Loucy (cell line): Measurements from ENCODE around the gene SPTLC3.

Source experiments
- H2AFZ ChIP-seq: fragments of 200-600 bp; sonication (generic); 2 replicates; pipeline ENCODE4 v1.6.0; 2016; ENCODE audit warnings: antibody characterized with exemption, mild to moderate bottlenecking, low read length, moderate library complexity
- H3F3A ChIP-seq: fragments of 200-600 bp; 2 replicates; pipeline ENCODE4 v1.6.0; 2016; ENCODE audit warnings: antibody characterized with exemption, low read depth, mild to moderate bottlenecking
- H3K27me3 ChIP-seq: fragments of 200-600 bp; sonication (generic); 2 replicates; pipeline ENCODE4 v1.6.1; 2014; ENCODE audit warnings: low read length, mild to moderate bottlenecking; ENCODE audit not compliant: insufficient read depth, poor library complexity, severe bottlenecking
- H3K36me3 ChIP-seq: fragments of 200-600 bp; sonication (generic); 2 replicates; pipeline ENCODE4 v1.6.1; 2016; ENCODE audit warnings: low read length; ENCODE audit not compliant: insufficient read depth
- H3K4me1 ChIP-seq: fragments of 200-600 bp; sonication (generic); 2 replicates; pipeline ENCODE4 v1.5.1; 2014; ENCODE audit warnings: low read length, mild to moderate bottlenecking; ENCODE audit not compliant: insufficient read depth, poor library complexity, severe bottlenecking
- H3K4me2 ChIP-seq: fragments of 200-600 bp; sonication (generic); 2 replicates; pipeline ENCODE4 v1.6.0; 2014; ENCODE audit warnings: antibody characterized with exemption, low read length, low read depth, mild to moderate bottlenecking; ENCODE audit not compliant: poor library complexity, severe bottlenecking
- H3K4me3 ChIP-seq: fragments of 200-600 bp; sonication (generic); 2 replicates; pipeline ENCODE4 v1.5.1; 2014; ENCODE audit warnings: low read length, mild to moderate bottlenecking, mixed read lengths; ENCODE audit not compliant: poor library complexity, severe bottlenecking
- H3K79me2 ChIP-seq: fragments of 200-600 bp; sonication (generic); 2 replicates; pipeline ENCODE4 v1.6.1; 2014; ENCODE audit warnings: low read length; ENCODE audit not compliant: insufficient read depth
- H3K9ac ChIP-seq: fragments of 200-600 bp; sonication (generic); 2 replicates; pipeline ENCODE4 v1.6.0; 2014; ENCODE audit warnings: mild to moderate bottlenecking, low read depth, low read length, moderate library complexity; ENCODE audit not compliant: poor library complexity, severe bottlenecking
- H3K9me2 ChIP-seq: fragments of 200-600 bp; sonication (generic); replicated peaks from 2 replicates; pipeline ENCODE4 v1.6.1; 2016; ENCODE audit warnings: low read depth, low read length, mixed read lengths
- H3K9me3 ChIP-seq: fragments of 200-600 bp; sonication (generic); 2 replicates; pipeline ENCODE4 v1.6.1; 2014; ENCODE audit warnings: mild to moderate bottlenecking, antibody characterized with exemption, low read length, low read depth; ENCODE audit not compliant: insufficient read depth
- H4K20me1 ChIP-seq: fragments of 200-600 bp; sonication (generic); 2 replicates; pipeline ENCODE4 v1.6.0; 2014; ENCODE audit warnings: antibody characterized with exemption, low read length, mild to moderate bottlenecking; ENCODE audit not compliant: insufficient read depth, poor library complexity, severe bottlenecking
- EZH2phosphoT487 ChIP-seq: fragments of 200-600 bp; IDR thresholded peaks from 2 replicates; pipeline ENCODE4 v1.6.1; 2018; ENCODE audit warnings: antibody characterized with exemption, mild to moderate bottlenecking, moderate library complexity, borderline replicate concordance
- TF ChIP-seq, protein P1 (sequence below): fragments of 200-600 bp; sonication (generic); conservative IDR thresholded peaks from 2 replicates; pipeline ENCODE4 v1.5.1; 2014; ENCODE audit warnings: mild to moderate bottlenecking, antibody characterized with exemption, low read length

Gene SPTLC3

DNA sequence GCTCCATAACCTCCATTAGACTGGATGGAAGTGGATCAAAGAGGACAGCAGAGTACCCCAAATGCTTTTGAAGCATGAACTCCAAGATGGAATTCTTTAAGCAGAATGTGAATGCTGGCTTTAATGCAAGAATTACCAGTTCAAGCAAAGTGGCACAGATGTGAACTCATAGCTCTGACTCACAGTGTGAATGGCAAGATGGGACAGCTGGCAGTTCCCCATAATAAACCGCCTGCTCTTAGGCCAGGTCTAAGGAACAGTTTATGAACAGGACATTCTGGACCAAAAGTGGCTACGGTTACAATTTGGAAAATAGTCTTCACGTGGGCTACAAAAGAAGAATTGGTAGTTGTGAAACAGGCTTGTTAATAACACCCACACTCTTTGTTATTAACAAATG lies 76.5 kb downstream of the SPTLC3 start:
- no peak overlapping the region for H2AFZ ChIP-seq
- no peaks in the 10 kb centered on the region for H3F3A ChIP-seq
- no peak overlapping the region for H3K4me3 ChIP-seq
- H3K9ac ChIP-seq = no peak overlapping the region
- H4K20me1 ChIP-seq = no peaks in the 10 kb centered on the region
- H3K9me3 ChIP-seq = no peaks in the 10 kb centered on the region
- no peaks in the 10 kb centered on the region for H3K79me2 ChIP-seq
- H3K4me2 ChIP-seq = no peak overlapping the region
- TF ChIP-seq, protein P1, sequence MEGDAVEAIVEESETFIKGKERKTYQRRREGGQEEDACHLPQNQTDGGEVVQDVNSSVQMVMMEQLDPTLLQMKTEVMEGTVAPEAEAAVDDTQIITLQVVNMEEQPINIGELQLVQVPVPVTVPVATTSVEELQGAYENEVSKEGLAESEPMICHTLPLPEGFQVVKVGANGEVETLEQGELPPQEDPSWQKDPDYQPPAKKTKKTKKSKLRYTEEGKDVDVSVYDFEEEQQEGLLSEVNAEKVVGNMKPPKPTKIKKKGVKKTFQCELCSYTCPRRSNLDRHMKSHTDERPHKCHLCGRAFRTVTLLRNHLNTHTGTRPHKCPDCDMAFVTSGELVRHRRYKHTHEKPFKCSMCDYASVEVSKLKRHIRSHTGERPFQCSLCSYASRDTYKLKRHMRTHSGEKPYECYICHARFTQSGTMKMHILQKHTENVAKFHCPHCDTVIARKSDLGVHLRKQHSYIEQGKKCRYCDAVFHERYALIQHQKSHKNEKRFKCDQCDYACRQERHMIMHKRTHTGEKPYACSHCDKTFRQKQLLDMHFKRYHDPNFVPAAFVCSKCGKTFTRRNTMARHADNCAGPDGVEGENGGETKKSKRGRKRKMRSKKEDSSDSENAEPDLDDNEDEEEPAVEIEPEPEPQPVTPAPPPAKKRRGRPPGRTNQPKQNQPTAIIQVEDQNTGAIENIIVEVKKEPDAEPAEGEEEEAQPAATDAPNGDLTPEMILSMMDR = no peak
- TF ChIP-seq EZH2phosphoT487 = no peak
- H3K9me2 ChIP-seq = no peaks in the 10 kb centered on the region
- no peaks in the 10 kb centered on the region for H3K27me3 ChIP-seq
- no peaks in the 10 kb centered on the region for H3K4me1 ChIP-seq
- no peaks in the 10 kb centered on the region for H3K36me3 ChIP-seq

DNA sequence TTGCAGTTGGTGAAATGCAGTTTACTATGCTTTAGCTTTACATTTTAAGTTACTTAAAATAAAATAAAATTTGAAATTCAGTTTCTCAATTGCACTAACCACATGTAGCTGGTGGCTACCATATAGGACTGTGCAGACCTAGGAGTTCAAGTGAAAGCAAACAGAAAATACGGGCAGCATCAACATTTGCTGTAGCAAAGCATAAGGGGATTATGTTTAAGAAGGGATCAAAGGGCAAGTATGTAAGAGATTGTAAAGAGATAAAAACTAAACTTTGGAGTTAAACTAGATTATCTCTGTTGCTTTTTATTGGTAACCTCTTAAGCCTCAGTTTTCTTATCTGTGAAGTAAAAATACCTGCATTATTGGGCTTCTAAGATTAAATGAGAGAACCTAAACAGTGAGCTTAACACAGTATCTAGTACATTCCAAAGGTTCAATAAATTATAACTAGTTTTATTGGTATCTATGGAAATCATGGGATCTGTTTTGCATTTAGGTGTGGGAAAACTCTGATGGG lies 81.2 kb downstream of the SPTLC3 start:
- H3K27me3 ChIP-seq = no peaks in the 10 kb centered on the region
- H3K36me3 ChIP-seq = no peaks in the 10 kb centered on the region
- H4K20me1 ChIP-seq = no peaks in the 10 kb centered on the region
- no peaks in the 10 kb centered on the region for H3F3A ChIP-seq
- no peak overlapping the region for H3K9ac ChIP-seq
- no peaks in the 10 kb centered on the region for H3K9me3 ChIP-seq
- H3K79me2 ChIP-seq = no peaks in the 10 kb centered on the region
- H3K4me1 ChIP-seq = no peaks in the 10 kb centered on the region
- H2AFZ ChIP-seq = no peak overlapping the region
- H3K4me3 ChIP-seq = no peak overlapping the region
- H3K4me2 ChIP-seq = no peak overlapping the region
- no peaks in the 10 kb centered on the region for H3K9me2 ChIP-seq
- no peak for TF ChIP-seq EZH2phosphoT487
- TF ChIP-seq, protein P1 = no peak

DNA sequence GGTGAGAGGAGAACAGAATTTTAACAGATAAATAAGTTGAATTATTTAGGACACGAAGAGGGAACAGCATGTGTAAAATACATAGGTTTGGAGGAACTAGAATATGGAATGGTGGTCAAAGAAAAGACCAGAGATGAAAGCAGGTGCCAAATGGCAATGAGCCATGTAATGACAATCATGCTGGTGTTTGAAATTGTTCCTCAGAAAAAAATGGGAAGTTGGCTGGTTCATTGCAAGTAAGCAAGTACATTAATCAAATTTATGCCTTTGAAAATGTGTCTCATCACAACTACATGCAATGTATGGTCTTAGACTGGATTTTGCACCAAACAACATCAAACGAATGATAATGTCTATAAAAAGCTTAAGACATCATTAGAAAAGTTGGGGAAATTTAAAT lies 83.3 kb downstream of the SPTLC3 start:
- H4K20me1 ChIP-seq = no peaks in the 10 kb centered on the region
- H3K27me3 ChIP-seq = no peaks in the 10 kb centered on the region
- no peak overlapping the region for H2AFZ ChIP-seq
- H3K4me1 ChIP-seq = no peaks in the 10 kb centered on the region
- H3K79me2 ChIP-seq = no peaks in the 10 kb centered on the region
- TF ChIP-seq, protein P1 = no peak
- TF ChIP-seq EZH2phosphoT487 = no peak
- H3K9ac ChIP-seq = no peak overlapping the region
- no peaks in the 10 kb centered on the region for H3K9me2 ChIP-seq
- H3K36me3 ChIP-seq = no peaks in the 10 kb centered on the region
- H3K4me2 ChIP-seq = no peak overlapping the region
- no peak overlapping the region for H3K4me3 ChIP-seq
- no peaks in the 10 kb centered on the region for H3F3A ChIP-seq
- no peaks in the 10 kb centered on the region for H3K9me3 ChIP-seq
